Smooth muscle cell (in vitro differentiated cells): ENCODE measurements around the gene WWC2. TPM values are rescaled to one million over a fixed set of nuclear protein-coding genes. Genes with fewer than 3 reads are reported as not detected.

Experiments used
- DNase-seq: peaks from one replicate; lab custom pipeline; 2025; ENCODE audit not compliant: unreplicated experiment; lab: John Stamatoyannopoulos, UW
- H2AFZ ChIP-seq: fragments of 200-600 bp; sonication (generic); 2 replicates; pipeline ENCODE4 v1.6.0; 2016; ENCODE audit warnings: antibody characterized with exemption, low read depth, mild to moderate bottlenecking
- H3F3A ChIP-seq: fragments of 200-600 bp; sonication (generic); 2 replicates; pipeline ENCODE4 v1.6.0; 2017; ENCODE audit warnings: antibody characterized with exemption, low read depth
- H3K27ac ChIP-seq: fragments of 200-600 bp; sonication (generic); 2 replicates; pipeline ENCODE4 v1.5.1; 2016; ENCODE audit warnings: low read depth, mild to moderate bottlenecking
- H3K27me3 ChIP-seq: fragments of 200-600 bp; sonication (generic); 2 replicates; pipeline ENCODE4 v1.6.1; 2016; ENCODE audit warnings: low read depth, mild to moderate bottlenecking
- H3K36me3 ChIP-seq: fragments of 200-600 bp; sonication (generic); 2 replicates; pipeline ENCODE4 v1.5.1; 2016; ENCODE audit warnings: low read depth
- H3K4me1 ChIP-seq: fragments of 200-600 bp; sonication (generic); 2 replicates; pipeline ENCODE4 v1.5.1; 2016; ENCODE audit warnings: low read depth
- H3K4me2 ChIP-seq: fragments of 200-600 bp; sonication (generic); 2 replicates; pipeline ENCODE4 v1.6.0; 2016; ENCODE audit warnings: mild to moderate bottlenecking
- H3K4me3 ChIP-seq: fragments of 200-600 bp; sonication (generic); 2 replicates; pipeline ENCODE4 v1.5.1; 2016; ENCODE audit warnings: mild to moderate bottlenecking
- H3K79me2 ChIP-seq: fragments of 200-600 bp; sonication (generic); 2 replicates; pipeline ENCODE4 v1.6.0; 2016; ENCODE audit warnings: low read depth, mild to moderate bottlenecking
- H3K9ac ChIP-seq: fragments of 200-600 bp; sonication (generic); 2 replicates; pipeline ENCODE4 v1.6.0; 2016; ENCODE audit warnings: low read depth
- H3K9me3 ChIP-seq: fragments of 200-600 bp; sonication (generic); replicated peaks from 2 replicates; pipeline ENCODE4 v1.5.1; 2016; ENCODE audit warnings: low read depth
- H4K20me1 ChIP-seq: fragments of 200-600 bp; sonication (generic); 2 replicates; pipeline ENCODE4 v1.6.0; 2016; ENCODE audit warnings: low read depth
- CTCF ChIP-seq: fragments of 200-600 bp; sonication (generic); IDR thresholded peaks from 2 replicates; pipeline ENCODE4 v1.5.1; 2017; ENCODE audit warnings: borderline replicate concordance, mild to moderate bottlenecking, antibody characterized with exemption; ENCODE audit not compliant: insufficient read depth, poor library complexity, severe bottlenecking
- WGBS: methylation state at CpG from one replicate; pipeline ENCODE4 v1.1.7; 2016; ENCODE audit warnings: low lambda C conversion rate; 5-methylcytosine and 5-hydroxymethylcytosine counted together
- polyA plus RNA-seq: library from polyadenylated mRNA; unstranded; fragments of >200 nt; fragmentation: Nextera tagmentation; extraction: Ambion mirVana; gene quantifications from 2 replicates; pipeline ENCODE4 v1.2.1, GENCODE V29; 2016
- total RNA-seq: library from RNA; depleted of rRNA; stranded (reverse); fragments of >200 nt; gene quantifications from 2 replicates; pipeline ENCODE4 v1.2.3, GENCODE V29; 2014

The WWC2 gene
- total and polyA plus RNA-seq, 2 experiments from 2014 or later, result 11.2 to 13.5 TPM

- peak overlapping the region; percentile 36 for H3K4me2 ChIP-seq
- no peak for DNase-seq
- WGBS, result 64% methylated on average over 9 of the region's 9 CpGs
- H2AFZ ChIP-seq, result no peak overlapping the region
- H4K20me1 ChIP-seq, result no peaks in the 10 kb centered on the region
- H3K9ac ChIP-seq, result no peak overlapping the region
- no peaks in the 10 kb centered on the region for H3K36me3 ChIP-seq
- no peaks in the 10 kb centered on the region for H3K9me3 ChIP-seq
- H3K79me2 ChIP-seq, result no peaks in the 10 kb centered on the region
- no peak for TF ChIP-seq CTCF
- no peaks in the 10 kb centered on the region for H3K27me3 ChIP-seq
- H3K27ac ChIP-seq, result peak overlapping the region; percentile 48
- H3K4me1 ChIP-seq, result no peaks in the 10 kb centered on the region
- H3F3A ChIP-seq, result no peaks in the 10 kb centered on the region
- no peak overlapping the region for H3K4me3 ChIP-seq
Observed at GRCh38 chr4:183349673-183350072, 250.6 kb downstream of the WWC2 start.

GRCh38 chr4:183350317-183351071 lies 251.4 kb downstream of the WWC2 start:
- TF ChIP-seq CTCF, result no peak
- Histone ChIP-seq H3K4me3 (no peak overlapping the region), H3K9ac (no peak overlapping the region), H4K20me1 (no peaks in the 10 kb centered on the region), H3K4me1 (no peaks in the 10 kb centered on the region), H3K9me3 (no peaks in the 10 kb centered on the region), H2AFZ (no peak overlapping the region), H3K27me3 (no peaks in the 10 kb centered on the region), H3K36me3 (no peaks in the 10 kb centered on the region), H3K27ac (no peak overlapping the region), H3K4me2 (no peak overlapping the region), H3F3A (no peaks in the 10 kb centered on the region), H3K79me2 (no peaks in the 10 kb centered on the region)
- WGBS, result 88% methylated on average over 17 of the region's 17 CpGs
- no peak for DNase-seq

- Histone ChIP-seq H3K79me2 (no peaks in the 10 kb centered on the region), H3K9me3 (no peaks in the 10 kb centered on the region), H3K36me3 (no peaks in the 10 kb centered on the region), H2AFZ (no peak overlapping the region), H3F3A (no peaks in the 10 kb centered on the region), H4K20me1 (no peaks in the 10 kb centered on the region), H3K4me1 (no peaks in the 10 kb centered on the region), H3K27me3 (no peaks in the 10 kb centered on the region), H3K9ac (no peak overlapping the region), H3K4me2 (no peak overlapping the region), H3K27ac (no peak overlapping the region), H3K4me3 (no peak overlapping the region)
- no peak for DNase-seq
- TF ChIP-seq CTCF, result no peak
- WGBS, result 90% methylated on average over 5 of the region's 5 CpGs
Observed at GRCh38 chr4:183352546-183352945, 253.5 kb downstream of the WWC2 start.

GRCh38 chr4:183353557-183353956 lies 254.5 kb downstream of the WWC2 start:
- Histone ChIP-seq H3K27ac (no peak overlapping the region), H3K4me2 (no peak overlapping the region), H3K79me2 (no peaks in the 10 kb centered on the region), H3K27me3 (no peaks in the 10 kb centered on the region), H4K20me1 (no peaks in the 10 kb centered on the region), H3K36me3 (no peaks in the 10 kb centered on the region), H3K4me1 (no peaks in the 10 kb centered on the region), H3K9me3 (no peaks in the 10 kb centered on the region), H2AFZ (no peak overlapping the region), H3K9ac (no peak overlapping the region), H3K4me3 (no peak overlapping the region), H3F3A (no peaks in the 10 kb centered on the region)
- 88% methylated on average over 8 of the region's 8 CpGs for WGBS
- TF ChIP-seq CTCF, result no peak
- DNase-seq, result no peak
